ENCODE results near the gene KRT40.

Gene KRT40

DNA sequence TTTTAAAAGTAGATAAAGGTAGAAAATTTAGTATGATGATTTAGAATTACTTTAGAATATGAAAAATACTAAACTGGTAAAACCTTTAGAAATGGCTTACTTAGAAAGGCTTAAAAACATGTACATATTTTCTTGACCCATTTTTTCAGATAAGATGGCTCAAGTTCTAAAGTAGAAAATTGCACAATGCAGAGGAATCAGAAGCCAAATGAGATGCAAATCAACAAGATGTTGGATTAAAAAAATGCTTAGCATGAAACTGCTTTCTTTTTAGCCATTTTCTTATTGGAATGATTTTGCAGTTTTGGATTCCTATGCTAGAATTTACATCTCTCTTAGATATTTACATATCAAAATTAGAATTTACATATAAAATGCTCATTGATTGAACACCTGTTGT, 26.3 kb upstream of the KRT40 start:
- no peak for DNase-seq (ENCODE audit: extremely low read depth, low read depth)
- TF ChIP-seq, protein P1, sequence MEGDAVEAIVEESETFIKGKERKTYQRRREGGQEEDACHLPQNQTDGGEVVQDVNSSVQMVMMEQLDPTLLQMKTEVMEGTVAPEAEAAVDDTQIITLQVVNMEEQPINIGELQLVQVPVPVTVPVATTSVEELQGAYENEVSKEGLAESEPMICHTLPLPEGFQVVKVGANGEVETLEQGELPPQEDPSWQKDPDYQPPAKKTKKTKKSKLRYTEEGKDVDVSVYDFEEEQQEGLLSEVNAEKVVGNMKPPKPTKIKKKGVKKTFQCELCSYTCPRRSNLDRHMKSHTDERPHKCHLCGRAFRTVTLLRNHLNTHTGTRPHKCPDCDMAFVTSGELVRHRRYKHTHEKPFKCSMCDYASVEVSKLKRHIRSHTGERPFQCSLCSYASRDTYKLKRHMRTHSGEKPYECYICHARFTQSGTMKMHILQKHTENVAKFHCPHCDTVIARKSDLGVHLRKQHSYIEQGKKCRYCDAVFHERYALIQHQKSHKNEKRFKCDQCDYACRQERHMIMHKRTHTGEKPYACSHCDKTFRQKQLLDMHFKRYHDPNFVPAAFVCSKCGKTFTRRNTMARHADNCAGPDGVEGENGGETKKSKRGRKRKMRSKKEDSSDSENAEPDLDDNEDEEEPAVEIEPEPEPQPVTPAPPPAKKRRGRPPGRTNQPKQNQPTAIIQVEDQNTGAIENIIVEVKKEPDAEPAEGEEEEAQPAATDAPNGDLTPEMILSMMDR (IDR thresholded peaks at IDR 0.05; ENCODE audit: low read depth, low read length, missing control alignments) = no peak
- no peak overlapping the region for H3K4me3 ChIP-seq (replicated peaks; ENCODE audit: low read depth, low read length)

DNA sequence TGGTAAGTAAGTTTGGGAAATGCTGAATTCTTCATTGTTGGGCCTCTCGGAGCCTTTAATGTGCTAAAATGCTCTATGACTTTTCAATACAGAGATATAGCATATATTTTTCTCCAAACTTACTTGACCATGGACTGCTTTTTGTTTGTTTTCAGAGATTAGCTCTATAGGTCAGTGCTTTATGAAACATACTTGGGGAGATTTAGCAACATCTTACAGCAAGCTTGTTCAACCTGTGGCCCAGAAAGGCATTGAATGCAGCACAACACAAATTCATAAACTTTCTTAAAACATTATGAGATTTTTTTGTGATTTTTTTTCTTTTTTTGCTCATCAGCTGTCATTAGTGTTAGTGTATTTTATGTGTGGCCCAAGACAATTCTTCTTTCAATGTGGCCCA, 25.8 kb upstream of the KRT40 start:
- DNase-seq (ENCODE audit: extremely low read depth, low read depth) = no peak
- TF ChIP-seq, protein P1 (IDR thresholded peaks at IDR 0.05; ENCODE audit: low read depth, low read length, missing control alignments) = no peak

DNA sequence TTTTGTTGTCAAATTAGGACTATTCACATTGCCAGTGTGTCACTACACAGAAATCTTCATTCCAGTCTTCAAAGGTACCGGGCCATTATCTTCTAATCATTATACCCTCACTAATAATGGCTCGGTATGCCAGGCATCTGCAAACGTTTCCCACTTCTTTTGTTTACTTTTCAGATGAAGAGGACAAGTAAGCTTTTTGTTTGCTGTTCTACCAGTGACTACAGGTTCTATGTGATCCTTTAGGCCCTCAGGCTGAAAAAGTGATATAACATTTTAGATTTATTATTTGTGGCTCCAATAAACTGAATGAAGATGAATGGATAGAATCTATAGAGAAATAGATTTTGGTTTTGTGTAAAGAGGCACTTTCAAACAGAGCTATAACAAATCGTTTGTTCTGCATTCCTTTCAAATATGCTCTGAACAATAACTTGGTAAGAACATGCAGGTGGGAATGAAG, 25.2 kb upstream of the KRT40 start:
- no peak overlapping the region for H3K4me3 ChIP-seq (replicated peaks; ENCODE audit: low read depth, low read length)
- TF ChIP-seq, protein P1 (IDR thresholded peaks at IDR 0.05; ENCODE audit: low read depth, low read length, missing control alignments) = no peak
- DNase-seq (ENCODE audit: extremely low read depth, low read depth) = no peak

More for the DNA sequence above, 25.8 kb upstream of the KRT40 start:
- H3K4me3 ChIP-seq (replicated peaks; ENCODE audit: low read depth, low read length) = no peak overlapping the region

DNA sequence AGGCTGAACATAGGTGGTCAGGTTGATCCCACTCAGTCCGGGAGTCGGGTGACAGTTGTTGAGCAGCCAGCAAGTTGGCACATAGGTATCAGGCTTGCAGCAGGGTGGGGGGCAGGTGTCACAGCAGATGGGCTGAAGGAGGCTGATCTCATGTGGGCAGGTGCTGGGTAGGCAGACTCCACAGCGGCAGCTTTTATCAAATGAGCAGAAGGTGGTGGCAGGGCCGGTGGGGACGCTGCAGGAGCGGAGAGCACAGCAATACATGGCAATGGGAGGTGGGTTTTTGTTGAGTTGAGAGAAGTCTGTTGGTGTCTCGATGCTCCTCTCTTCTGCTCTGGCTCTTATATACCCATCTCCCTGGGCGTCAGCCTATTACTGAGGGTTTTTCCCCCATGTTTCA, 24.7 kb upstream of the KRT40 start, which contains the start of gene KRTAP3-1:
KRTAP3-1 (minus strand) TSS at position 318 of the 400 bp plus-strand sequence; CDS start at position 264, 54 bp downstream.
- no peak within 1 kb of the TSS for H3K4me3 ChIP-seq (replicated peaks; ENCODE audit: low read depth, low read length)
- TF ChIP-seq, protein P1 (IDR thresholded peaks at IDR 0.05; ENCODE audit: low read depth, low read length, missing control alignments) = no peak
- DNase-seq (ENCODE audit: extremely low read depth, low read depth) = no peak

DNA sequence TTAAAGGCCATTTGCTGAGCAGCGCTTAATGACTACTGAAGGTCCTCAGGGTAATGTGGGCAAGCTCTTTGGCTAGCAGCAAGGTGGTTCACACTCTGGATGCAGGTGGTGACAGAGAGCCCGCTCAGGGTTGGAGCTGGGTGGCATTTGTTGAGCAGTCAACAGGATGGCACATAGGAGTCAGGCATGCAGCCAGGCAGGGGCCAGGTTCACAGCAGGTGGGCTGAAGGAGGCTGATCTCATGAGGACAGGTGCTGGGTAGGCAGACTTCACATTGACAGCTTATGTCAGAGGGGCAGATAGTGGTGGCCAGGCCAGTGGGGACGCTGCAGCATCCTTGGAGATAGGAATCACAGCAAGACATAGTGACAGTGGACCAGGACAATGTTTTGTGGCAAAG, 20.3 kb upstream of the KRT40 start:
- H3K4me3 ChIP-seq (replicated peaks; ENCODE audit: low read depth, low read length) = no peak overlapping the region
- DNase-seq (ENCODE audit: extremely low read depth, low read depth) = no peak
- TF ChIP-seq, protein P1 (IDR thresholded peaks at IDR 0.05; ENCODE audit: low read depth, low read length, missing control alignments) = no peak

DNA sequence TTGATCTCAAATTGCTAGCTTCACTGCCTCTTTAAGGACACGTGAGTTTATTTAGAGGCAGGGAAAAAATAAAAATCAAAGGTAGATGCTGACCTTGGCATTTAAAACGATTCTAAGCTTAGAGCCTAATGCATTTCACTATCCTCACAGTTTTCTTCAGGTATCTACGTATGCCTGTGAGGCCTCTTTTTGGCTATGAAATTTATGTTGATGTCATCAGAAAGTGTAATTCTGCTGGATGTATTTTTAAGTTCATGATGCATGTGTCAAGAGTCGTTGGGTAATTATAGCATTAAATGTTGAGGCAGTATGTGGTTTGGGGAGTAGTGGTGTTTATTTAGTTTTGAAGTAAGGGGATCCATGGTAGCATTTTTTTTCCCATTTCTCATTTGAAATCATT, 19.8 kb upstream of the KRT40 start:
- DNase-seq (ENCODE audit: extremely low read depth, low read depth) = no peak
- no peak overlapping the region for H3K4me3 ChIP-seq (replicated peaks; ENCODE audit: low read depth, low read length)
- TF ChIP-seq, protein P1 (IDR thresholded peaks at IDR 0.05; ENCODE audit: low read depth, low read length, missing control alignments) = no peak

DNA sequence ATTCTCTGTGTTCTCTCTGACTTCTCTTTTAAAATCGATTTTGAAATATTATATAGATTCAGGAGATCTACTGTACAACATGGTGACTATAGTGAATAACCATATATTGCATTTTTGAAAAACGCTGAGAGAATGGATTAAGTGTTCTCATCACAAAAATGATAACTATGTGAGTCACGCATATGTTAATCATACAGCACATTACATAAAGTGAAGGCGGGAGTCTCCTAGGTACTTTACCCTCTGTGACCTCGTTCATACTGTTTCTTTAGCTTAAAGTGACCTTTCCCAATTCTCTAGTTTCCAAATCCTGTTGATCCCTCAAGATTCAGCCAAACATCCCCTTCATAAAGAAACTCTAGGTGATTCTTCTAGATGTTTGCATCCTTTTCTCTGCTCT, 18.7 kb upstream of the KRT40 start:
- H3K4me3 ChIP-seq (replicated peaks; ENCODE audit: low read depth, low read length) = no peak overlapping the region
- TF ChIP-seq, protein P1 (IDR thresholded peaks at IDR 0.05; ENCODE audit: low read depth, low read length, missing control alignments) = no peak
- no peak for DNase-seq (ENCODE audit: extremely low read depth, low read depth)

Data from HFF-Myc (cell line).